Brain microvascular endothelial cell (primary cell): ENCODE data around the gene HTRA2.

ENCODE experiments used
- DNase-seq: peaks from one replicate; pipeline ENCODE4 v3.0.0-alpha.2; 2020
- H3K27ac ChIP-seq: fragments of 250-450 bp; sonication (Bioruptor Pico); 2 replicates; pipeline ENCODE4 v1.5.1; 2020; ENCODE audit warnings: mild to moderate bottlenecking, moderate library complexity
- H3K27me3 ChIP-seq: fragments of 250-450 bp; sonication (Bioruptor Pico); replicated peaks from 2 replicates; pipeline ENCODE4 v1.5.1; 2020; ENCODE audit warnings: mild to moderate bottlenecking
- H3K36me3 ChIP-seq: fragments of 250-450 bp; sonication (Bioruptor Pico); replicated peaks from 2 replicates; pipeline ENCODE4 v1.5.1; 2020; ENCODE audit warnings: mild to moderate bottlenecking
- H3K4me3 ChIP-seq: 2 replicates; pipeline ENCODE4 v1.5.1; 2011; ENCODE audit warnings: low read depth, mild to moderate bottlenecking, control low read depth, low read length, moderate library complexity
- in situ Hi-C: cut with HindIII; loops from 2 replicates; pipeline ENCODE4 v1.10.0; 2017; ENCODE audit warnings: low sequenced_read_pairs, low pct_ligation_motif_present
- TF ChIP-seq, protein P1 (sequence below): IDR thresholded peaks from 2 replicates; pipeline ENCODE4 v1.5.1; 2011; ENCODE audit warnings: low read depth, mild to moderate bottlenecking, moderate library complexity, low read length, control low read depth, inconsistent platforms; ENCODE audit errors: missing control alignments

The HTRA2 gene

DNA sequence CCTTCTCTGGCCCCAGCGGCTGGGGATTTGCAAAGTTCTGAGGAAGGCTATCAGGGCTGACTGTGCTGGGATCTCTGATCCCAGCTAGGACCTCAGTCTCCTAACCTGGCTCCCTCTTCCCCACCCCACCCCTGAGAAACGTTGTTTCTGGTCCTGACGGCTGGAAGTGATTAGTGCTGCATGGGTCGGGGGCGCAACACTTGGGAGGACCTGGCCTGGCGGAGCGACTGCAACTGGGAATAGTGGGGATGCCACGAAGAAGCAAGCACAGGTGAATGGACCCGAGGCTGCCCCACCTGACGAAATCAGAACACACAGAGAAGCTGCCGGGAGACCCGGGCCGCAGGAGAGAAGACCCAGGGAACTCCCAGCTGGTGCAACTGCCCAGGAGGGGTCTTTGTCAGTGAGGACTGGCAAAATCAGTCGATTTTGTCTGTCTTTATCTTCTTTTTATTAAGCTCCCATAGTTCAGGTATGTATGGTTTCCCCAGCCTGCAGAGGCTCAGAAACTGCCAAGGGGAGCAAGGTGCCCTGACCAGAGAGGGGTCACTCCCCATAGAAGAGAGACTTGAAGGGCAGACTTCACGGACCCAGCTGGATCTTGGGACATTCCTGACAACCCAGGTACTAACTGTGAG is 29.7 kb upstream of the HTRA2 start:
- TF ChIP-seq, protein P1, sequence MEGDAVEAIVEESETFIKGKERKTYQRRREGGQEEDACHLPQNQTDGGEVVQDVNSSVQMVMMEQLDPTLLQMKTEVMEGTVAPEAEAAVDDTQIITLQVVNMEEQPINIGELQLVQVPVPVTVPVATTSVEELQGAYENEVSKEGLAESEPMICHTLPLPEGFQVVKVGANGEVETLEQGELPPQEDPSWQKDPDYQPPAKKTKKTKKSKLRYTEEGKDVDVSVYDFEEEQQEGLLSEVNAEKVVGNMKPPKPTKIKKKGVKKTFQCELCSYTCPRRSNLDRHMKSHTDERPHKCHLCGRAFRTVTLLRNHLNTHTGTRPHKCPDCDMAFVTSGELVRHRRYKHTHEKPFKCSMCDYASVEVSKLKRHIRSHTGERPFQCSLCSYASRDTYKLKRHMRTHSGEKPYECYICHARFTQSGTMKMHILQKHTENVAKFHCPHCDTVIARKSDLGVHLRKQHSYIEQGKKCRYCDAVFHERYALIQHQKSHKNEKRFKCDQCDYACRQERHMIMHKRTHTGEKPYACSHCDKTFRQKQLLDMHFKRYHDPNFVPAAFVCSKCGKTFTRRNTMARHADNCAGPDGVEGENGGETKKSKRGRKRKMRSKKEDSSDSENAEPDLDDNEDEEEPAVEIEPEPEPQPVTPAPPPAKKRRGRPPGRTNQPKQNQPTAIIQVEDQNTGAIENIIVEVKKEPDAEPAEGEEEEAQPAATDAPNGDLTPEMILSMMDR, result no peak
- Histone ChIP-seq H3K4me3 (no peak overlapping the region), H3K36me3 (no peaks in the 10 kb centered on the region), H3K27ac (no peak overlapping the region), H3K27me3 (peaks cover 17% of the 10 kb centered on the region)
- DNase-seq, result no peak
- in situ Hi-C loops, result no loop called here

DNA sequence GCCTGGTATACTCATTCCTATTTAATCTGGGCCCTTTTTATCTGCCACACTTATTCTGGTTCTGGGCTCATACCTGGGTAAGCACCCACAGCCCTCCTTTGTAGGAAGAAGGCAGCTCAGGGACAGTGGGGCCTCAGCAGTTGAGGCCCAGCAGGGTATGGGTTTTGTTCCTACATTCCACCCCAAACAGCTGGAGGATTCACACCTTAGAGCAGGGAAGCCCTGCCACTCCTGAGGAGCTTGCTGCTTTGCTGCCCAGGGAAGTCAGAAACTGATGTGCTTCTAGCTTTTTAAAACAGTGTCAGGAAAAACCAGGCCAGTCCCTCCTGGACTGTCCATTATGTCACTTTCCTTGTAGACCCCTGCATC is 29.2 kb upstream of the HTRA2 start:
- no peak overlapping the region for H3K27ac ChIP-seq
- H3K27me3 ChIP-seq, result peaks cover 17% of the 10 kb centered on the region
- no peak for DNase-seq
- no peak overlapping the region for H3K4me3 ChIP-seq
- in situ Hi-C loops, result no loop called here
- TF ChIP-seq, protein P1, result no peak
- peaks cover 3% of the 10 kb centered on the region for H3K36me3 ChIP-seq

DNA sequence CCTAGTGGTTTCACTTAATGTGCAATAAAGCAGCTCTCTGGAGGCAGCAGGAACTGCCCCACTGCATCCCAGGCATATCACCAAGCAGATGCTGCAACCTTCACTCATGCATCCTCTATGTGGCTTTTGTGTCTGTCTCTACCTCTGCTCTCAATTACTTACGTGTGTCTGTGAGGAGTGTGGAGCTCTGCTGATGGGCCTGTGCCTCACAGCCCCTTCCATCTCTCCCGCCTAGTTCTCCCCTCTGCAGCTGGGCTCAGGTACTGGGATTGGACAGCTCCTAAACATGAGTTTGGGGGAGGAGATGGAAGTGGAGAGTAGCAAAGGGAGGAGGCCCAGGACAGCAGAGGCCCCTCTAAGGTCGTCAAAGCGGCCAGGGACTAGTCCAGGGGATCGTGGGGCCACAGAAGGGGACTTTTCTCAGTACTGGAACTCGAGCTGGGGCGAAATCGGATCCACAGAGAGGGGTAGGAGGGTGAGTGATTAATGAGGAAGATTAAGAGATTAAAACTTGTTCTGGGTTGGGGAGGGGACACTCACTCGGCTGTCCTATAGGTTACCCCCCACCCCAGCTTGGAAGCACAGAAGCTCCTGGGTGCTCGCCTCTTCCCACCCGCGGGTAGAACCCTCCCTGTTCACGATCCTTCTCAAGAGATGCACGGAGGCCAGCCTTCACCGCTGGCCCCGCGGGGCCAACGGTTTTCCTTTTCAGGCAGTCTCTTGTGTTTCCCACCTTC is 28.2 kb upstream of the HTRA2 start:
- peaks cover 17% of the 10 kb centered on the region for H3K27me3 ChIP-seq

DNA sequence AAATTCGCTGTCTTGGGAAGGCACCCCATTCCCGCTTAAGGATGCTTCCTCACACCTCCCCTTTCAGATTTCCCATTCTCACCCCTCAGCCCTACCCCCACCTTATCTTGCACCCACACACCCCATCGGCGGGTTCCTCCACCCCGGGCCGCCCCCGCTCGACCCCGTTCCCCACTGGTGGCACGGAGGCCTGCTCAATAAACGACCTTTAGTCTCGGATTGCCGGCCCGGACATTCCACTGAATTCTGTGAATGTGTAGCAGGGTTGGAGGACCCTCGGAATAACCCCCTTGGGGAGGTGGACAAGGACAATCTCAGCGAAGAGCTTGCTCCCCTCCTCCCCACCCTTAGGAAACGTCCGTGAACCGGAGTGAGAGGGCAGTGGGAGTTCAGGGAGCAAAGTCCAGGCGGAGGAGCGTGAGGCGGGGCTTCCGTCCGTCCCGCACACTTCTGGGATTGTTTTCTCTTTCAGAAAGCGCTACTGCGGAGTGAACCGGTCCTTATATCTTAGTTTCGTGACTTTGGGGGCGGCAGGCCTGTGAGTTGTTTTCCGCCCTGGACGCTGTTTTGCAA is 27.5 kb upstream of the HTRA2 start:
- in situ Hi-C loops, result no loop called here
- Histone ChIP-seq H3K4me3 (peak overlapping the region; percentile 68), H3K27me3 (peaks cover 17% of the 10 kb centered on the region), H3K36me3 (peaks cover 8% of the 10 kb centered on the region), H3K27ac (no peak overlapping the region)
- no peak for DNase-seq
- TF ChIP-seq, protein P1, result no peak

More for the DNA sequence above, 28.2 kb upstream of the HTRA2 start:
- H3K36me3 ChIP-seq, result peaks cover 8% of the 10 kb centered on the region
- DNase-seq, result no peak
- in situ Hi-C loops, result no loop called here
- TF ChIP-seq, protein P1, result no peak
- H3K4me3 ChIP-seq, result peak overlapping the region; percentile 68
- no peak overlapping the region for H3K27ac ChIP-seq

DNA sequence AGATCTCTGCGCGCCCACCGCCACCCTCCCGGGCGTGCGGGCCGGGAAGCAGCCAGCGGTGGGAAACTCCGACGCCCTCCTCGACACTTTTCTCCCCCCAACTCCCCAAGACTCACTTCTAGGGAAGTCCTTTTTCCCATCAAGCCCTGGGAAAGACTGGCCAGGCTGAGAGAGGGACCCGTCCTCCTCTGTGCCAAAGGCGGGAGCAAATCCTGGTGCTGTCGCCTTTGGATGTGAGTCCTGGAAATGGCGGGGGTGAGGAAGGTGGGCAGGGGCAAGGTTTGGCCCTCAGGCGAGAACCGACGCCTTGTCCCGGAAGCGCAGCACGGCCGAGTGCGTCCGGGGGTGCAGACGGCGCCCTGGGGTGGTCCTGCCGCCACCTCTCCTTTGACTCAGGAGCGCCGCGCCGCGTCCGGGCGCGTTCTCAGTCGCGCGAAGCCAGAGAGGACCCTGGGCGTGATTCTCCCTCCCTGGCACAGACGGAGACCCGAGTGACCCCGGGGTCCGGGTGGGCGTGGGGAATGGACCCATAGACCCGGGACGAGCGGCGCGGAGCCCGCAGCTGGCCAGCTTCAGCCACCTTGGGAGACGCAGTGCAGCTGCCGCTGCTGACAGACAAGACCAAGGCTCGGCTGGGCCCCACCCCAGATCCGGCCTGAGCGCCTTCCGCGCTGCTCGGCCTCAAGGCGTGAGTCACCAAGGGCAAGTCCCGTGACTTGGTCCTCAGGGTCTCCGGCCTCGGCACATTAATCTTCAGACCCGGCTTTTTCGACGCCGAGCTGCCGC is 26.8 kb upstream of the HTRA2 start:
- Histone ChIP-seq H3K27ac (peak overlapping the region; percentile 72), H3K27me3 (peaks cover 15% of the 10 kb centered on the region), H3K36me3 (peaks cover 8% of the 10 kb centered on the region), H3K4me3 (peak overlapping the region; percentile 68)
- TF ChIP-seq, protein P1, result peak; percentile 51
- in situ Hi-C loops, result no loop called here
- peak; percentile 74 for DNase-seq
